AG04449 (cell line): ENCODE data around the gene TBCCD1.

ENCODE experiments used
- CTCF ChIA-PET: fragments of 350-600 bp; formaldehyde crosslinking; extraction: SDS; loops from one replicate; lab custom pipeline; 2021; ENCODE audit warnings: antibody characterized with exemption; lab: Yijun Ruan, JAX
- POLR2A ChIA-PET: fragments of 400-600, 350-600 bp; formaldehyde crosslinking; extraction: SDS; loops from one replicate; lab custom pipeline; 2020; ENCODE audit warnings: antibody characterized with exemption, inconsistent platforms; lab: Yijun Ruan, JAX
- DNase-seq: peaks from one replicate; pipeline ENCODE4 v3.0.0-alpha.2; 2010; ENCODE audit warnings: low read depth, low spot score
- H3K4me3 ChIP-seq: 2 replicates; pipeline ENCODE4 v1.5.1; 2011; ENCODE audit warnings: low read depth, mild to moderate bottlenecking, control low read depth, low read length
- CTCF ChIP-seq: IDR thresholded peaks from one replicate; pipeline ENCODE4 v1.5.1; 2011; ENCODE audit warnings: mild to moderate bottlenecking, moderate library complexity, low read length, control low read depth, inconsistent platforms; ENCODE audit not compliant: insufficient read depth; ENCODE audit errors: missing control alignments

The TBCCD1 gene

GRCh38 chr3:186583831-186584230 is 16.7 kb upstream of the TBCCD1 start:
- no peak overlapping the region for H3K4me3 ChIP-seq
- ChIA-PET CTCF (interaction anchor here (0.9 to 16.7 kb wide), 4 partner anchors 11 to 238 kb away, joined by 3 to 123 read pairs (median 6); partner anchors contain the start of gene AHSG), POLR2A (no interaction called here)
- no peak for DNase-seq
- TF ChIP-seq CTCF: no peak

- H3K4me3 ChIP-seq: no peak overlapping the region
- POLR2A ChIA-PET: interaction anchor here (0.9 kb wide), 1 partner anchor 201 kb away, joined by 5 read pairs; the partner anchor contains the start of gene EIF4A2
- CTCF ChIA-PET: interaction anchor here (1.2 to 16.7 kb wide), 3 partner anchors 10 to 239 kb away, joined by 5 to 123 read pairs (median 8); partner anchors contain the start of gene AHSG
- DNase-seq: no peak
- no peak for TF ChIP-seq CTCF
Measured at GRCh38 chr3:186582541-186582940, 15.4 kb upstream of the TBCCD1 start.

- POLR2A ChIA-PET: no interaction called here
- DNase-seq: no peak
- CTCF ChIA-PET: interaction anchor here (1.1 to 16.7 kb wide), 2 partner anchors 35 to 40 kb away, joined by 3 to 123 read pairs; partner anchors contain the start of gene AHSG
- no peak for TF ChIP-seq CTCF
- no peak overlapping the region for H3K4me3 ChIP-seq
Measured at GRCh38 chr3:186580785-186581184, 13.6 kb upstream of the TBCCD1 start.

GRCh38 chr3:186577521-186577920 is 10.4 kb upstream of the TBCCD1 start:
- no peak for DNase-seq
- ChIA-PET CTCF (interaction anchor here (1.0 to 1.7 kb wide), 3 partner anchors 38 to 244 kb away, joined by 3 to 5 read pairs (median 3); no protein-coding TSS in a partner anchor), POLR2A (no interaction called here)
- no peak overlapping the region for H3K4me3 ChIP-seq
- TF ChIP-seq CTCF: no peak

- TF ChIP-seq CTCF: no peak
- peak overlapping the region; percentile 93 for H3K4me3 ChIP-seq
- ChIA-PET CTCF (interaction anchor here (1.0 to 7.1 kb wide), 5 partner anchors 11 to 250 kb away, joined by 3 to 60 read pairs (median 5); no protein-coding TSS in a partner anchor), POLR2A (no interaction called here)
- DNase-seq: no peak
Measured at GRCh38 chr3:186571644-186572013, 4.5 kb upstream of the TBCCD1 start.

- ChIA-PET CTCF (interaction anchor here (1.0 to 7.1 kb wide), 7 partner anchors 26 to 588 kb away, joined by 3 to 60 read pairs (median 4); no protein-coding TSS in a partner anchor), POLR2A (interaction anchor here (1.3 to 1.4 kb wide), 2 partner anchors 14 to 213 kb away, joined by 5 to 11 read pairs; partner anchors contain the start of gene EIF4A2)
- no peak for DNase-seq
- H3K4me3 ChIP-seq: peak overlapping the region; percentile 93
- TF ChIP-seq CTCF: no peak
Measured at GRCh38 chr3:186570941-186571643, 4.0 kb upstream of the TBCCD1 start.
